Measurements from ENCODE around the gene MGAT1. TPM values are rescaled to one million over a fixed set of nuclear protein-coding genes. Genes with fewer than 3 reads are reported as not detected.

The MGAT1 gene
- polyA plus RNA-seq, 3 donors, result 231 to 523 (median 385) TPM

- 84% methylated on average over 6 of the region's 10 CpGs for WGBS (ENCODE audit: insufficient coverage)
Observed at GRCh38 chr5:180797256-180798192, 5.1 kb downstream of the MGAT1 start.

More at GRCh38 chr5:180797256-180798192, 5.1 kb downstream of the MGAT1 start:
- no peaks in the 10 kb centered on the region for H3K9me3 ChIP-seq (replicated peaks in 1 of 2; ENCODE audit: control insufficient read depth in 1 of 2, insufficient read depth in 1 of 2, low read length in 2 of 2)
- H3K36me3 Mint-ChIP-seq, result peaks cover 75 to 89% of the 10 kb centered on the region in 2 donors
- no peaks in the 10 kb centered on the region for H3K27me3 ChIP-seq (ENCODE audit: control insufficient read depth in 2 of 2, insufficient read depth in 2 of 2, low read length in 2 of 2)
- H3K27me3 Mint-ChIP-seq (ENCODE audit: low read depth in 3 of 3), result no peaks in the 10 kb centered on the region
- peak overlapping the region in 1 of 2 donors; percentile 26 for H3K4me3 Mint-ChIP-seq
- peaks cover 74% of the 10 kb centered on the region for H3K4me1 Mint-ChIP-seq
- peak overlapping the region in 6 of 7 donors; percentile 18 to 87 (median 69) for H3K27ac Mint-ChIP-seq
- H3K4me2 ChIP-seq (replicated peaks; ENCODE audit: extremely low read depth, low read length, poor library complexity, severe bottlenecking), result peak overlapping the region; percentile 92
- no peak overlapping the region for H2AFZ ChIP-seq (ENCODE audit: insufficient read depth, low read depth, low read length, poor library complexity, severe bottlenecking)
- H3K79me2 ChIP-seq (ENCODE audit: insufficient read depth, low read length), result peaks cover 100% of the 10 kb centered on the region
- no peak for DNase-seq
- no peak overlapping the region for H3K4me3 ChIP-seq (replicated peaks in 1 of 3; ENCODE audit: low read depth in 2 of 3, low read length in 3 of 3)
- no peaks in the 10 kb centered on the region for H3K9me3 Mint-ChIP-seq
- intact Hi-C loops (cut with micrococcal nuclease), result no loop called here
- no peak overlapping the region for H3K9ac ChIP-seq (ENCODE audit: insufficient read depth, low read length, poor library complexity, severe bottlenecking)
- H3K27ac ChIP-seq (ENCODE audit: low read depth in 1 of 2, low read length in 2 of 2), result peak overlapping the region; percentile 26 to 98
- TF ChIP-seq CTCF (IDR thresholded peaks at IDR 0.05), result no peak
- peaks cover 64 to 91% of the 10 kb centered on the region in 2 donors for H3K36me3 ChIP-seq (replicated peaks in 1 of 2; ENCODE audit: control insufficient read depth in 1 of 2, insufficient read depth in 2 of 2, low read length in 2 of 2)
- peaks cover 100% of the 10 kb centered on the region for H4K20me1 ChIP-seq (ENCODE audit: insufficient read depth, low read length)
- H3K4me1 ChIP-seq (ENCODE audit: control insufficient read depth in 1 of 2, insufficient read depth in 2 of 2, low read length in 2 of 2), result peaks cover 47 to 57% of the 10 kb centered on the region in 2 donors
